ENCODE measurements around the gene AMN1. TPM values are rescaled to one million over a fixed set of nuclear protein-coding genes. Genes with fewer than 3 reads are reported as not detected.

Gene AMN1
- total and polyA plus RNA-seq, 2 of the 13 experiments (the other 11 are each of a cell fraction or from before 2014, with no cell fraction given), result 7.5 to 26.5 TPM

- TF ChIP-seq SRSF9 (IDR thresholded peaks at IDR 0.05; ENCODE audit: borderline replicate concordance, insufficient read depth, low read depth, low read length, poor library complexity, severe bottlenecking) (no peak), SOX13 (IDR thresholded peaks at IDR 0.05) (peak; percentile 53; the same call in 1 of the 2 replicates), SOX13 (CRISPR knock-in tag; conservative IDR thresholded peaks at IDR 0.05 in 1 of 2, IDR thresholded peaks at IDR 0.05 in 1 of 2) (peak in 1 of 2 experiments; percentile 93; a peak in 2 of 4 replicates), SIN3B (IDR thresholded peaks at IDR 0.05; ENCODE audit: low read length) (no peak), NAIF1 (CRISPR knock-in tag; IDR thresholded peaks at IDR 0.05; ENCODE audit: borderline replicate concordance) (no peak), GPN1 (CRISPR knock-in tag; IDR thresholded peaks at IDR 0.05; ENCODE audit: borderline replicate concordance) (no peak), TIGD3 (CRISPR knock-in tag; IDR thresholded peaks at IDR 0.05; ENCODE audit: borderline replicate concordance) (no peak), BORCS8-MEF2B (CRISPR knock-in tag; IDR thresholded peaks at IDR 0.05) (peak; percentile 73; the same call in 1 of the 2 replicates), ZBTB26 (CRISPR knock-in tag; IDR thresholded peaks at IDR 0.05; ENCODE audit: borderline replicate concordance) (peak; percentile 52; the same call in 1 of the 2 replicates), FOXP4 (CRISPR knock-in tag; IDR thresholded peaks at IDR 0.05) (peak; percentile 98), TMF1 (CRISPR knock-in tag; IDR thresholded peaks at IDR 0.05; ENCODE audit: low read depth) (peak; percentile 57), TCF12 (IDR thresholded peaks at IDR 0.05) (no peak), TCF12 (CRISPR knock-in tag; IDR thresholded peaks at IDR 0.05) (peak; percentile 90), XRCC5 (optimal IDR thresholded peaks at IDR 0.05; ENCODE audit: low read length) (no peak), TFDP1 (CRISPR knock-in tag; IDR thresholded peaks at IDR 0.05; ENCODE audit: borderline replicate concordance) (peak; percentile 20; the same call in 1 of the 2 replicates), TBX2 (CRISPR knock-in tag; IDR thresholded peaks at IDR 0.05; ENCODE audit: borderline replicate concordance) (peak; percentile 96), ZNF550 (CRISPR knock-in tag; IDR thresholded peaks at IDR 0.05; ENCODE audit: borderline replicate concordance) (no peak), RBAK (CRISPR knock-in tag; IDR thresholded peaks at IDR 0.05) (no peak), ZC3H13 (CRISPR knock-in tag; IDR thresholded peaks at IDR 0.05) (no peak), ZNF34 (CRISPR knock-in tag; IDR thresholded peaks at IDR 0.05; ENCODE audit: borderline replicate concordance) (no peak; the same call in 1 of the 2 replicates), SRSF1 (optimal IDR thresholded peaks at IDR 0.05; ENCODE audit: low read depth, low read length) (no peak), SP2 (CRISPR knock-in tag; IDR thresholded peaks at IDR 0.05) (no peak), NFE2L2 (IDR thresholded peaks at IDR 0.05; ENCODE audit: low read length) (peak; percentile 34; the same call in 1 of the 2 replicates)
Measured at GRCh38 chr12:31773223-31773750, 44.5 kb upstream of the AMN1 start (continued).

All from HepG2 (cell line).